Activated CD4-positive, alpha-beta T cell treated with anti-CD3 and anti-CD28 coated beads, Interleukin-2, Interleukin-4, amounts not matched to agents 100 ng/mL and 50 ng/mL, durations not matched to agents 16 hours and 8 hours (primary cell): Measurements from ENCODE around the gene TPCN1.
A peak's percentile ranks its signal among the peaks of the same experiment; 100 is the strongest.

Experiments used
- DNase-seq: peaks from one replicate; pipeline ENCODE4 v3.0.0-alpha.2; 2020; ENCODE audit warnings: low spot score

TPCN1 gene

GRCh38 chr12:113242026-113242418 is 20.8 kb downstream of the TPCN1 start:
- DNase-seq = no peak

GRCh38 chr12:113242560-113242959 is 21.3 kb downstream of the TPCN1 start:
- DNase-seq = no peak

GRCh38 chr12:113244047-113244460 is 22.8 kb downstream of the TPCN1 start:
- DNase-seq = no peak

GRCh38 chr12:113244478-113244958 is 23.3 kb downstream of the TPCN1 start:
- DNase-seq = no peak

- no peak for DNase-seq
Observed at GRCh38 chr12:113245695-113246477, 24.6 kb downstream of the TPCN1 start.

GRCh38 chr12:113246478-113247122 is 25.3 kb downstream of the TPCN1 start:
- no peak for DNase-seq

- no peak for DNase-seq
Observed at GRCh38 chr12:113247123-113248050, 26.1 kb downstream of the TPCN1 start.

GRCh38 chr12:113248051-113248825 is 27.0 kb downstream of the TPCN1 start:
- DNase-seq = no peak

- DNase-seq = no peak
Observed at GRCh38 chr12:113248842-113249435, 27.7 kb downstream of the TPCN1 start.

- no peak for DNase-seq
Observed at GRCh38 chr12:113249546-113249945, 28.3 kb downstream of the TPCN1 start.

GRCh38 chr12:113250045-113250444 is 28.8 kb downstream of the TPCN1 start:
- no peak for DNase-seq

GRCh38 chr12:113251404-113252070 is 30.3 kb downstream of the TPCN1 start:
- no peak for DNase-seq

GRCh38 chr12:113252494-113252893 is 31.2 kb downstream of the TPCN1 start:
- DNase-seq = no peak

GRCh38 chr12:113253532-113254285 is 32.4 kb downstream of the TPCN1 start:
- DNase-seq = no peak

GRCh38 chr12:113254298-113254697 is 33.0 kb downstream of the TPCN1 start:
- no peak for DNase-seq

- DNase-seq = peak; percentile 22
Observed at GRCh38 chr12:113257564-113257963, 36.3 kb downstream of the TPCN1 start.

GRCh38 chr12:113260127-113260526 is 38.9 kb downstream of the TPCN1 start:
- no peak for DNase-seq

GRCh38 chr12:113260636-113261300 is 39.5 kb downstream of the TPCN1 start:
- no peak for DNase-seq

GRCh38 chr12:113261847-113262470 is 40.7 kb downstream of the TPCN1 start:
- DNase-seq = peak; percentile 74
